ENCODE measurements around the gene HCFC2. TPM values are rescaled to one million over a fixed set of nuclear protein-coding genes. Genes with fewer than 3 reads are reported as not detected.

Gene HCFC2
- total RNA-seq, 1 donor from 2014 or later: 25.1 TPM

- no peaks in the 10 kb centered on the region for H3K9me3 Mint-ChIP-seq (ENCODE audit: unreplicated experiment)
- TF ChIP-seq CTCF (IDR thresholded peaks at IDR 0.05; ENCODE audit: partially characterized antibody, unreplicated experiment): no peak
- H3K4me3 Mint-ChIP-seq (ENCODE audit: unreplicated experiment): no peak overlapping the region
- no peaks in the 10 kb centered on the region for H3K4me1 Mint-ChIP-seq (ENCODE audit: low read depth, unreplicated experiment)
- H3K36me3 Mint-ChIP-seq (ENCODE audit: unreplicated experiment): no peaks in the 10 kb centered on the region
- no peaks in the 10 kb centered on the region for H3K27me3 Mint-ChIP-seq (ENCODE audit: unreplicated experiment)
- H3K27ac Mint-ChIP-seq (ENCODE audit: unreplicated experiment): no peak overlapping the region
- DNase-seq: no peak
These were observed 30.0 kb downstream of the HCFC2 start for GRCh38 chr12:104094284-104094683.

GRCh38 chr12:104095289-104095688, 31.0 kb downstream of the HCFC2 start:
- H3K27ac Mint-ChIP-seq (ENCODE audit: unreplicated experiment): no peak overlapping the region
- no peaks in the 10 kb centered on the region for H3K36me3 Mint-ChIP-seq (ENCODE audit: unreplicated experiment)
- no peaks in the 10 kb centered on the region for H3K27me3 Mint-ChIP-seq (ENCODE audit: unreplicated experiment)
- no peaks in the 10 kb centered on the region for H3K4me1 Mint-ChIP-seq (ENCODE audit: low read depth, unreplicated experiment)
- no peak for DNase-seq
- H3K4me3 Mint-ChIP-seq (ENCODE audit: unreplicated experiment): no peak overlapping the region
- no peak for TF ChIP-seq CTCF (IDR thresholded peaks at IDR 0.05; ENCODE audit: partially characterized antibody, unreplicated experiment)
- no peaks in the 10 kb centered on the region for H3K9me3 Mint-ChIP-seq (ENCODE audit: unreplicated experiment)

- Mint-ChIP-seq H3K4me3 (ENCODE audit: unreplicated experiment) (no peak overlapping the region), H3K27me3 (ENCODE audit: unreplicated experiment) (no peaks in the 10 kb centered on the region), H3K9me3 (ENCODE audit: unreplicated experiment) (no peaks in the 10 kb centered on the region), H3K36me3 (ENCODE audit: unreplicated experiment) (no peaks in the 10 kb centered on the region), H3K4me1 (ENCODE audit: low read depth, unreplicated experiment) (no peaks in the 10 kb centered on the region), H3K27ac (ENCODE audit: unreplicated experiment) (no peak overlapping the region)
- DNase-seq: no peak
- TF ChIP-seq CTCF (IDR thresholded peaks at IDR 0.05; ENCODE audit: partially characterized antibody, unreplicated experiment): no peak
These were observed 33.6 kb downstream of the HCFC2 start for GRCh38 chr12:104097954-104098353.

GRCh38 chr12:104105461-104105860, 41.1 kb downstream of the HCFC2 start:
- Mint-ChIP-seq H3K27ac (ENCODE audit: unreplicated experiment) (no peak overlapping the region), H3K27me3 (ENCODE audit: unreplicated experiment) (no peaks in the 10 kb centered on the region), H3K4me3 (ENCODE audit: unreplicated experiment) (no peak overlapping the region), H3K9me3 (ENCODE audit: unreplicated experiment) (no peaks in the 10 kb centered on the region), H3K4me1 (ENCODE audit: low read depth, unreplicated experiment) (no peaks in the 10 kb centered on the region), H3K36me3 (ENCODE audit: unreplicated experiment) (no peaks in the 10 kb centered on the region)
- TF ChIP-seq CTCF (IDR thresholded peaks at IDR 0.05; ENCODE audit: partially characterized antibody, unreplicated experiment): no peak
- no peak for DNase-seq

- Mint-ChIP-seq H3K27ac (ENCODE audit: unreplicated experiment) (no peak overlapping the region), H3K9me3 (ENCODE audit: unreplicated experiment) (no peaks in the 10 kb centered on the region), H3K4me1 (ENCODE audit: low read depth, unreplicated experiment) (no peaks in the 10 kb centered on the region), H3K27me3 (ENCODE audit: unreplicated experiment) (no peaks in the 10 kb centered on the region), H3K36me3 (ENCODE audit: unreplicated experiment) (no peaks in the 10 kb centered on the region), H3K4me3 (ENCODE audit: unreplicated experiment) (no peak overlapping the region)
- no peak for DNase-seq
- no peak for TF ChIP-seq CTCF (IDR thresholded peaks at IDR 0.05; ENCODE audit: partially characterized antibody, unreplicated experiment)
These were observed 42.6 kb downstream of the HCFC2 start for GRCh38 chr12:104106965-104107364.
